Choroid plexus epithelial cell (primary cell): ENCODE data around the gene BCL2L14.
"Not testable (repeated sequence)": the region's sequence is repeated elsewhere in the genome, so short reads cannot be mapped to it uniquely, and the experiment has no call there.

Experiments
- DNase-seq: peaks from one replicate; pipeline ENCODE4 v3.0.0-alpha.2; 2010; ENCODE audit warnings: low read depth
- H3K4me3 ChIP-seq: 2 replicates; pipeline ENCODE4 v1.5.1; 2011; ENCODE audit warnings: low read depth, mild to moderate bottlenecking, control low read depth, low read length, moderate library complexity
- CTCF ChIP-seq: conservative IDR thresholded peaks from 2 replicates; pipeline ENCODE4 v1.5.1; 2011; ENCODE audit warnings: low read depth, mild to moderate bottlenecking, control low read depth, inconsistent platforms, low read length, moderate library complexity

The BCL2L14 gene

GRCh38 chr12:12099102-12099501 is 28.4 kb downstream of the BCL2L14 start:
- DNase-seq, result peak; percentile 26
- no peak overlapping the region for H3K4me3 ChIP-seq
- TF ChIP-seq CTCF, result no peak

DNA sequence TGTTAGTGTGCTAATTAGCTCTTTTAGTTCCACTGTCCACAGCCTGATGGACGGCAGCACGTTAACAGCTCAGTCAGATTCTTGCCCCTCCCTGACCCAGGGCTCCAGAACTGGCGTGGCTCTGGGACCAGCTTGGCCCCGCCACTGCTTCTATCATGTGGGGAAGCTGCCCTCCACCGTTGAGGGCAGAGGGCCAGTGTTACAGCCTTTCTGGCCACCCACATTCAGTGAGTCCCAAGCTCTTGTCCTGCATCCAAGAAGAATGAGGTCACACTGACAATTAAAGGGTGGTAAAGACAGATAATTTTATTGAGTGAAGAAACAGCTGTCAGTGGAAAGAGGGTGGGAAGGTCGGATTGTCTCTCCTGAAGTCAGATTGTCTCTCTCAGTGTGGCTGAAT is 36.9 kb downstream of the BCL2L14 start:
- no peak for DNase-seq
- no peak overlapping the region for H3K4me3 ChIP-seq
- TF ChIP-seq CTCF, result no peak

DNA sequence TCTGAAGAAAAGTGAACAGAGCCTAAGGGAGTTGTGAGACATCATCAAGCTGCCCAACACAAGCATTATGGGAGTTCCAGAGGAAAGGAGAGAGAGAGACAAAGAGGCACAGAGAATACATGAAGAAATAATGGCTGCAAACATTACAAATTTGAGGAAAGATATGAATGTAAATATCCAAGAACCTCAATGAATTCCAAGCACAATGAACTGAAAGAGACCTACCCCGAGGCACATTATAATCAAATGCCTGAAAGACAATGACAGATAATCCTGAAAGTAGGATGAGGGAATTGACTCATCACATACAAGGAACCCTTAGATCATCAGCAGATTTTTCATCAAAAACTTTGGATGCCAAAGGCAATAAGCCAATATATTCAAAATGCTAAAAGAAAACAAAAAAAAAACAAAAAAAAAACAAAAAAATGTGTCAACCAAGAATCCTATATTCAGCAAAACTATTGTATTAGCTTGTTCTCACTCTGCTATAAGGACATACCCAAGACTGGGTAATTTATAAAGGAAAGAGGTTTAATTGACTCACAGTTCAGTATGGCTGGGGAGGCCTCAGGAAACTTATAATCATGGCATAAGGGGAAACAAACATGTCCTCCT is 37.8 kb downstream of the BCL2L14 start:
- TF ChIP-seq CTCF, result no peak
- no peak for DNase-seq
- H3K4me3 ChIP-seq, result no peak overlapping the region

DNA sequence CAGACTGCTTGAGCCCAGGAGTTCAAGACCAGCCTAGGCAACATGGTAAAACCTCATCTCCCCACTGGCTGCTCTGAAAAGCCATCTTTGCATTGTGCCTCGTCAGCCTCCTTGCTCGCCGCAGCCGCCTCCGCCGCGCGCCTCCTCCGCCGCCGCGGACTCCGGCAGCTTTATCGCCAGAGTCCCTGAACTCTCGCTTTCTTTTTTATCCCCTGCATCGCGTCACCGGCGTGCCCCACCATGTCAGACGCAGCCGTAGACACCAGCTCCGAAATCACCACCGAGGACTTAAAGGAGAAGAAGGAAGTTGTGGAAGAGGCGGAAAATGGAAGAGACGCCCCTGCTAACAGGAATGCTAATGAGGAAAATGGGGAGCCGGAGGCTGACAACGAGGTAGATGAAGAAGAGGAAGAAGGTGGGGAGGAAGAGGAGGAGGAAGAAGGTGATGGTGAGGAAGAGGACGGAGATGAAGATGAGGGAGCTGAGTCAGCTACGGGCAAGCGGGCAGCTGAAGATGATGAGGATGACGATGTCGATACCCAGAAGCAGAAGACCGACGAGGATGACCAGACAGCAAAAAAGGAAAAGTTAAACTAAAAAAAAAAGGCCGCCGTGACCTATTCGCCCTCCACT is 40.3 kb downstream of the BCL2L14 start:
- not testable (repeated sequence) for DNase-seq, H3K4me3 ChIP-seq

GRCh38 chr12:12115514-12115913 is 44.8 kb downstream of the BCL2L14 start:
- TF ChIP-seq CTCF, result no peak

DNA sequence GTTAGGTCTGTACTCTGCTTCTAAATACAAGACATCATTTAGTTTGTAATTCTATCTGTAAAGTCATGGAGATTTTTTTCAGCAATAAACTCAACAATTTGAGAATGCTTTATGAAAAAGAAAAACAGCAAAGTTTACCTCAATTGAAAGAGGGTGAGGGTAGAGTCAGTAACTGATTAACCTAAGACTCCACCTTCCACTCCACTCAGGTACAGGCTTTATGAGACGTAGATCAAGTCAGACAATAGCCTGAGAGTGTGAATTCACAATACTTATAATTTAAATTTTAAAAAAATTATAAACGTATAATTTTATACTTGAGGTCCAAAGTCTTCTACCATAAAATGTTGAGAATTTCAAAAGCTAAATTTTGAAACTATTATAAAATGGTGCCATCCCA is 45.9 kb downstream of the BCL2L14 start:
- H3K4me3 ChIP-seq, result no peak overlapping the region
- TF ChIP-seq CTCF, result no peak
- no peak for DNase-seq

More at GRCh38 chr12:12115514-12115913, 44.8 kb downstream of the BCL2L14 start:
- H3K4me3 ChIP-seq, result no peak overlapping the region
- DNase-seq, result no peak

DNA sequence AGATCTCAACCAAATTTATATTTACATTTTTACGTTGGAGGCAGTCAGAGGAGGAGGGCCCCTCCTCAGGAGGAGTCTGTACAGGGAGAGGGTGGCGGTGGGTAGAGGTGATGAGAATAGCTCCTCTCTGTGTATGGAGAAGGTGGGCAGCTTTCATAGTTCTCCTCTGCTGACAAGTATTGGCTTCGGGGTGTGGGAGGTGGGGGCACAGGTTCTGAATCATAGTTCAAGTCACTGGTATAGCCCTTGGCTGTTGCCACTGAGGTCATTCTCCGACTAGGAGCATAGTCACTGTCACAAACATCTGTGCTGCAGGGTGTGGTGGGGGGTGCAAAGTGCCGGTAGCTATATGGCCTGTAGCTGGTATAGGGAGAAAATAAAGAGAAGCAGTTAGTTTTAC is 50.3 kb downstream of the BCL2L14 start:
- no peak overlapping the region for H3K4me3 ChIP-seq
- DNase-seq, result no peak
- no peak for TF ChIP-seq CTCF
